Measurements from ENCODE around the gene AHSA1.

Gene AHSA1

GRCh38 chr14:77511486-77512162 lies 53.7 kb downstream of the AHSA1 start:
- DNase-seq: no peak

GRCh38 chr14:77516126-77516525 lies 58.2 kb downstream of the AHSA1 start:
- DNase-seq: no peak

Measured in activated gamma-delta T cell treated with Interleukin-2 at 50 U/mL for 16 hours (primary cell).